SU-DHL-6 (cell line): ENCODE results near the gene VEGFC.

ENCODE experiments used
- H2AFZ ChIP-seq: fragments of 200-600 bp; sonication (generic); 2 replicates; pipeline ENCODE4 v1.6.1; 2014; ENCODE audit warnings: low read depth, mild to moderate bottlenecking, moderate library complexity, mixed read lengths, antibody characterized with exemption, low read length; ENCODE audit not compliant: severe bottlenecking
- H3F3A ChIP-seq: fragments of 200-600 bp; shearing (Covaris generic); 2 replicates; pipeline ENCODE4 v1.6.0; 2016; ENCODE audit warnings: antibody characterized with exemption, mild to moderate bottlenecking; ENCODE audit not compliant: insufficient read depth
- H3K27ac ChIP-seq: fragments of 200-600 bp; sonication (generic); 2 replicates; pipeline ENCODE4 v1.5.1; 2016; ENCODE audit warnings: low read depth, mild to moderate bottlenecking, low read length, moderate library complexity, mixed read lengths
- H3K27me3 ChIP-seq: fragments of 200-600 bp; sonication (generic), shearing (Covaris generic); 2 replicates; pipeline ENCODE4 v1.6.0; 2014; ENCODE audit warnings: mild to moderate bottlenecking, low read length
- H3K36me3 ChIP-seq: fragments of 200-600 bp; sonication (generic); 2 replicates; pipeline ENCODE4 v1.6.1; 2014; ENCODE audit warnings: mild to moderate bottlenecking, low read length, mixed read lengths
- H3K4me2 ChIP-seq: fragments of 300-600, 200-600 bp; shearing (Covaris generic), sonication (generic); 2 replicates; pipeline ENCODE4 v1.6.0; 2014; ENCODE audit warnings: low read length, low read depth, mild to moderate bottlenecking; ENCODE audit not compliant: poor library complexity, severe bottlenecking
- H3K4me3 ChIP-seq: fragments of 200-600 bp; sonication (generic); 2 replicates; pipeline ENCODE4 v1.5.1; 2014; ENCODE audit warnings: antibody characterized with exemption, low read length, mild to moderate bottlenecking, mixed read lengths; ENCODE audit not compliant: insufficient read depth, poor library complexity, severe bottlenecking
- H3K79me2 ChIP-seq: fragments of 200-600 bp; sonication (generic); 2 replicates; pipeline ENCODE4 v1.6.1; 2014; ENCODE audit warnings: mild to moderate bottlenecking, low read length, moderate library complexity; ENCODE audit not compliant: insufficient read depth
- H3K9ac ChIP-seq: fragments of 200-600 bp; sonication (generic); 2 replicates; pipeline ENCODE4 v1.7.0; 2014; ENCODE audit warnings: mild to moderate bottlenecking, low read length
- H3K9me2 ChIP-seq: fragments of 200-600 bp; sonication (generic); replicated peaks from 2 replicates; pipeline ENCODE4 v1.6.1; 2014; ENCODE audit warnings: low read length; ENCODE audit not compliant: insufficient read depth
- H3K9me3 ChIP-seq: fragments of 200-600 bp; sonication (generic); 2 replicates; pipeline ENCODE4 v1.6.1; 2014; ENCODE audit warnings: low read length, mixed read lengths; ENCODE audit not compliant: insufficient read depth
- H4K20me1 ChIP-seq: fragments of 200-600 bp; sonication (generic); 2 replicates; pipeline ENCODE4 v1.6.1; 2014; ENCODE audit warnings: low read depth, mild to moderate bottlenecking, antibody characterized with exemption, low read length, moderate library complexity, mixed read lengths
- EZH2phosphoT487 ChIP-seq: fragments of 200-600 bp; sonication (generic), shearing (Covaris generic); conservative IDR thresholded peaks from 2 replicates; pipeline ENCODE4 v1.6.1; 2018; ENCODE audit warnings: mild to moderate bottlenecking, antibody characterized with exemption, low read length, moderate library complexity, mixed read lengths
- TF ChIP-seq, protein P1 (sequence below): fragments of 200-600 bp; sonication (generic); IDR thresholded peaks from one replicate; pipeline ENCODE4 v1.5.1; 2017; ENCODE audit warnings: antibody characterized with exemption, mild to moderate bottlenecking, low read length, moderate library complexity; ENCODE audit not compliant: insufficient read depth, poor library complexity, severe bottlenecking

VEGFC gene, protein sequence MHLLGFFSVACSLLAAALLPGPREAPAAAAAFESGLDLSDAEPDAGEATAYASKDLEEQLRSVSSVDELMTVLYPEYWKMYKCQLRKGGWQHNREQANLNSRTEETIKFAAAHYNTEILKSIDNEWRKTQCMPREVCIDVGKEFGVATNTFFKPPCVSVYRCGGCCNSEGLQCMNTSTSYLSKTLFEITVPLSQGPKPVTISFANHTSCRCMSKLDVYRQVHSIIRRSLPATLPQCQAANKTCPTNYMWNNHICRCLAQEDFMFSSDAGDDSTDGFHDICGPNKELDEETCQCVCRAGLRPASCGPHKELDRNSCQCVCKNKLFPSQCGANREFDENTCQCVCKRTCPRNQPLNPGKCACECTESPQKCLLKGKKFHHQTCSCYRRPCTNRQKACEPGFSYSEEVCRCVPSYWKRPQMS

GRCh38 chr4:176792326-176793059 is at the start of gene VEGFC:
TSS of gene VEGFC (minus strand) at chr4:176792922. CDS start at chr4:176792311, 611 bp downstream.
- Histone ChIP-seq H3K9me3 (no peaks in the 10 kb centered on the region), H2AFZ (no peak within 1 kb of the TSS), H3K9ac (no peak within 1 kb of the TSS), H4K20me1 (no peaks in the 10 kb centered on the region), H3K79me2 (no peaks in the 10 kb centered on the region), H3K4me3 (no peak within 1 kb of the TSS), H3K36me3 (no peaks in the 10 kb centered on the region), H3K27me3 (no peaks in the 10 kb centered on the region), H3K27ac (no peak within 1 kb of the TSS), H3K9me2 (no peaks in the 10 kb centered on the region), H3K4me2 (no peak within 1 kb of the TSS), H3F3A (no peaks in the 10 kb centered on the region)
- no peak for TF ChIP-seq EZH2phosphoT487

DNA sequence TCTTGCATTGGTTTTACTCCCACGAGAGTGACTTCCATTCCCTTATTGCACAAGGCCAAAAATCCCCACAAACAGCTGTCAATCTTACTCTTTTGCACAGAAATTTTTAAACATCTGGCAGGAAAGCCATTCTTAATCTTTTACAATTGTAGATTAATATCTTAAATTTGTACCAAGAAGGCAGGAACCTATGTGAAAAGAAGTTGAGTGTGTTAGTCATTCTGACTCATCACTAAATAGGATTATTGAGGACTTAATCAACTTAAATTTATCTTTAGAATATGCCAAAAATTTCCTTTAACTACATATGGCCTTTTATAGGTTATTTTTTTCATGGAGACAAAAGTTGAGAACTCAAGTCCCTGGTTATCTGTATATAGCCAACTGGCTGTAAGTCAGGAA is 49.0 kb upstream of the VEGFC start:
- no peak overlapping the region for H3K27ac ChIP-seq
- no peak overlapping the region for H2AFZ ChIP-seq
- H3K4me3 ChIP-seq = no peak overlapping the region
- no peaks in the 10 kb centered on the region for H3K79me2 ChIP-seq
- H3F3A ChIP-seq = no peaks in the 10 kb centered on the region
- no peaks in the 10 kb centered on the region for H3K36me3 ChIP-seq
- no peaks in the 10 kb centered on the region for H3K27me3 ChIP-seq
- H3K9me2 ChIP-seq = no peaks in the 10 kb centered on the region
- no peak overlapping the region for H3K9ac ChIP-seq
- H3K9me3 ChIP-seq = no peaks in the 10 kb centered on the region
- H4K20me1 ChIP-seq = no peaks in the 10 kb centered on the region
- TF ChIP-seq, protein P1, sequence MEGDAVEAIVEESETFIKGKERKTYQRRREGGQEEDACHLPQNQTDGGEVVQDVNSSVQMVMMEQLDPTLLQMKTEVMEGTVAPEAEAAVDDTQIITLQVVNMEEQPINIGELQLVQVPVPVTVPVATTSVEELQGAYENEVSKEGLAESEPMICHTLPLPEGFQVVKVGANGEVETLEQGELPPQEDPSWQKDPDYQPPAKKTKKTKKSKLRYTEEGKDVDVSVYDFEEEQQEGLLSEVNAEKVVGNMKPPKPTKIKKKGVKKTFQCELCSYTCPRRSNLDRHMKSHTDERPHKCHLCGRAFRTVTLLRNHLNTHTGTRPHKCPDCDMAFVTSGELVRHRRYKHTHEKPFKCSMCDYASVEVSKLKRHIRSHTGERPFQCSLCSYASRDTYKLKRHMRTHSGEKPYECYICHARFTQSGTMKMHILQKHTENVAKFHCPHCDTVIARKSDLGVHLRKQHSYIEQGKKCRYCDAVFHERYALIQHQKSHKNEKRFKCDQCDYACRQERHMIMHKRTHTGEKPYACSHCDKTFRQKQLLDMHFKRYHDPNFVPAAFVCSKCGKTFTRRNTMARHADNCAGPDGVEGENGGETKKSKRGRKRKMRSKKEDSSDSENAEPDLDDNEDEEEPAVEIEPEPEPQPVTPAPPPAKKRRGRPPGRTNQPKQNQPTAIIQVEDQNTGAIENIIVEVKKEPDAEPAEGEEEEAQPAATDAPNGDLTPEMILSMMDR = no peak
- no peak for TF ChIP-seq EZH2phosphoT487
- H3K4me2 ChIP-seq = no peak overlapping the region

DNA sequence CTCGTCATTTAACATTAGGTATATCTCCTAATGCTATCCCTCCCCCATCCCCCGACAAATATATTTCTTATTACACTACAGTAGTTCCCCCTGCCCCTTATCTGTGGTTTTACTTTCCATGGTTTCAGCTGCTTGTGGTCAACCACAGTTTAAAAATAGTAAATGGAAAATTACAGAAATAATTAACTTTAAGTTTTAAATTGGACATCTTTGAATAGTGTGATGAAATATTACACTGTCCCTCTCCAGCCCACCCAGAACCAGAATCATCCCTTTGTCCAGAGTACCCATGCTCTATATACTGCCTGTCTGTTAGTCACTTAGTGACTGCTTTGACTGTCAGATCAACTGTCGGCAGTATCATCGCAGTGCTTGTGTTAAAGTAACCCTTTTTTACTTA is 47.4 kb upstream of the VEGFC start:
- H3K36me3 ChIP-seq = no peaks in the 10 kb centered on the region
- no peak for TF ChIP-seq EZH2phosphoT487
- TF ChIP-seq, protein P1 = no peak
- no peaks in the 10 kb centered on the region for H3K79me2 ChIP-seq
- H3K27me3 ChIP-seq = no peaks in the 10 kb centered on the region
- no peak overlapping the region for H3K4me2 ChIP-seq
- no peak overlapping the region for H3K4me3 ChIP-seq
- H3K9ac ChIP-seq = no peak overlapping the region
- no peaks in the 10 kb centered on the region for H3F3A ChIP-seq
- no peaks in the 10 kb centered on the region for H4K20me1 ChIP-seq
- no peak overlapping the region for H3K27ac ChIP-seq
- H3K9me2 ChIP-seq = no peaks in the 10 kb centered on the region
- no peaks in the 10 kb centered on the region for H3K9me3 ChIP-seq
- no peak overlapping the region for H2AFZ ChIP-seq

- Histone ChIP-seq H3K27ac (no peak overlapping the region), H4K20me1 (no peaks in the 10 kb centered on the region), H3K79me2 (no peaks in the 10 kb centered on the region), H2AFZ (no peak overlapping the region), H3K27me3 (no peaks in the 10 kb centered on the region), H3K9ac (no peak overlapping the region), H3K4me3 (no peak overlapping the region), H3K4me2 (no peak overlapping the region), H3F3A (no peaks in the 10 kb centered on the region), H3K9me2 (no peaks in the 10 kb centered on the region), H3K9me3 (no peaks in the 10 kb centered on the region), H3K36me3 (no peaks in the 10 kb centered on the region)
- TF ChIP-seq EZH2phosphoT487 = no peak
- TF ChIP-seq, protein P1 = no peak
Measured at GRCh38 chr4:176839656-176840055, 46.9 kb upstream of the VEGFC start.
